ENCODE data around the gene ARID5B.
"Not testable (repeated sequence)": the region's sequence is repeated elsewhere in the genome, so short reads cannot be mapped to it uniquely, and the experiment has no call there.

The ARID5B gene

DNA sequence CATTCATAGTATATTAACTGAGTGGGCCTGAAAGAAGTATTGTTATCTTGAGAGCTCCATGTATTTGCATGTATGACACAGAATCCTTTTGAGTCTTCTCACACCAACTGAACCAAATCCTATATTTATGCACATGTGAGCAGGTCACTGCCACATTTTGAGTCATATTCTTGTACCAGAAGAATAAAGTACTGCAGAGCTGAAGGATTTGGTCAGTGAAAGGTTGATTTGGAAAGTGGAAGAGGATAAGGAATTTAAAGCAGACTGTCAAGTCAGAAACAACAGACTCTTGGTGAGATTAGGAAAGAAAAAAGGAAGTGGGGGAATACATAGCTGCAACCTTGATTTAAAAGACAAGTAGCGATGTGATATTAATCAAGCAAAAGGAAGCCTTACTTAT lies 121.8 kb downstream of the ARID5B start:
- no peak for DNase-seq
- no peak for TF ChIP-seq POLR2A (IDR thresholded peaks at IDR 0.05; ENCODE audit: low read length)
- TF ChIP-seq GATA1 (IDR thresholded peaks at IDR 0.05; ENCODE audit: low read depth, low read length): no peak

- DNase-seq: no peak
- no peak for TF ChIP-seq POLR2A (IDR thresholded peaks at IDR 0.05; ENCODE audit: low read length)
- no peak for TF ChIP-seq GATA1 (IDR thresholded peaks at IDR 0.05; ENCODE audit: low read depth, low read length)
Observed at GRCh38 chr10:62024026-62024701, 122.7 kb downstream of the ARID5B start.

- no peak for DNase-seq
- TF ChIP-seq POLR2A (IDR thresholded peaks at IDR 0.05; ENCODE audit: low read length): no peak
- TF ChIP-seq GATA1 (IDR thresholded peaks at IDR 0.05; ENCODE audit: low read depth, low read length): no peak
Observed at GRCh38 chr10:62025134-62025794, 123.8 kb downstream of the ARID5B start.

GRCh38 chr10:62025901-62026879 lies 124.7 kb downstream of the ARID5B start:
- TF ChIP-seq POLR2A (IDR thresholded peaks at IDR 0.05; ENCODE audit: low read length) (no peak), GATA1 (IDR thresholded peaks at IDR 0.05; ENCODE audit: low read depth, low read length) (no peak)
- no peak for DNase-seq

DNA sequence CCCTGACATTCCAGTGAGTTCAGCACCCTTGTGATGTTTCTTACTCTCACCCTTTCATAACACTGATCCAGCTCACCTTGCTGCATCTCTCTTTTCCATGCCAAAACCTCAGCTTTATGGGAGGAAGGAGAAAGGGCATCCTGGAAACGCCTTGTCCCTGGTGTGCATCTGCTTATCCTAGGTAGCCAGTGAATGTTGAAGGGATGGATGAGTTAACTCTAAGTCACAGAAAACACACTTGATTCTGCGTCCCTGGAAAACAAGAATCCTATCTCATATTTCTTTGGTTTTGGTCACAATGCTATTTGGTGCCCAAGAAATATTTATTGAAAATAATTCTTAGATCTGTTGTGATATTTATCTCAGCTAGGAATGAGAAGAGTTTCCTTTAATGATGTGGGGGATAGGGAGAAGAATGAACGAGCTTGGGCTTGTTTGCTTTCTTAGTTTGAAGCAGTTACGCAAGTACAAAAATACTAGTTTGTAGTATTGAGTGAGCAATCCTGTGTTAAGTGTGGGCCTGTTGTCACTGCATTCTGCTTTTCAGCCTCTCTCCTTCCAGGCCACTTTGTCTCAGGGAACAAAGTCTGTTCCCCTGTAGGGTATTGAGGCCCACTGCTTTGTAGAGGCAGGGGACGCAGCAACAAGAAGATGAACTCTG lies 126.5 kb downstream of the ARID5B start:
- no peak for DNase-seq
- TF ChIP-seq POLR2A (IDR thresholded peaks at IDR 0.05; ENCODE audit: low read length): no peak
- no peak for TF ChIP-seq GATA1 (IDR thresholded peaks at IDR 0.05; ENCODE audit: low read depth, low read length)

DNA sequence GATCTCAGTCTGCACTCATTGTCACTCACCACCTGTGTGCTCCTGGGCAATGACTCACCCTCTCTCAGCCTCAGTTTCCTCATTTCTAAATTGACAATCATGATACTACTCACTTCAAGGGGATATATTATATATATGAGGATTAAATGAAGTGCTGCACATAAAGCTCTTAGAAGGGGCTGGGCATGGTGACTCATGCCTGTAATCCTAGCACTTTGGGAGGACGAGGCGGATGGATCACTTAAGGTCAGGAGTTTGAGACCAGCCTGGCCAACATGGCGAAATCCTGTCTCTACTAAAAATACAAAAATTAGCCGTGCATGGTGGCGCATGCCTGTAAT lies 127.0 kb downstream of the ARID5B start:
- DNase-seq: not testable (repeated sequence)

- DNase-seq: no peak
Observed at GRCh38 chr10:62029401-62029800, 127.9 kb downstream of the ARID5B start.

DNA sequence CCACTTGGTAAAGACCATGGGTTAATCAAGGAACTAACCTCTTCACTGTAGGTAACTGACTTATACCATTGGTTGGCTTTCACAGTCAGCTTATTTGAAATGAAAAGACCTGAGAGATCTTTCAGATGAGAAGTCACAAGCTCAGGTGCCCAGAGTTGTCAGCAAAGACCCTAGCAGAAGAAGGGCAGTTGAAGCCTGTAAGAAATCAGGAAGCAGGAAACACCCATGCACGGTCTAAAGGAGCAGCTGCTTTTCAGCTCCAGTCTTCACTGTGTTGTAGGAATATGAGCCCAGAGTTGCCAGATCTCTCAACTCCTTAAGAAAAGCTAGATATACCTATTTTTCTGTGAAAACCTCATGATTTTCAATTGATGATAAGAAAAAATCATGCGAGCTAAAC lies 130.0 kb downstream of the ARID5B start:
- no peak for TF ChIP-seq POLR2A (IDR thresholded peaks at IDR 0.05; ENCODE audit: low read length)
- no peak for TF ChIP-seq GATA1 (IDR thresholded peaks at IDR 0.05; ENCODE audit: low read depth, low read length)
- DNase-seq: no peak

More at GRCh38 chr10:62029401-62029800, 127.9 kb downstream of the ARID5B start:
- TF ChIP-seq POLR2A (IDR thresholded peaks at IDR 0.05; ENCODE audit: low read length) (no peak), GATA1 (IDR thresholded peaks at IDR 0.05; ENCODE audit: low read depth, low read length) (no peak)

DNA sequence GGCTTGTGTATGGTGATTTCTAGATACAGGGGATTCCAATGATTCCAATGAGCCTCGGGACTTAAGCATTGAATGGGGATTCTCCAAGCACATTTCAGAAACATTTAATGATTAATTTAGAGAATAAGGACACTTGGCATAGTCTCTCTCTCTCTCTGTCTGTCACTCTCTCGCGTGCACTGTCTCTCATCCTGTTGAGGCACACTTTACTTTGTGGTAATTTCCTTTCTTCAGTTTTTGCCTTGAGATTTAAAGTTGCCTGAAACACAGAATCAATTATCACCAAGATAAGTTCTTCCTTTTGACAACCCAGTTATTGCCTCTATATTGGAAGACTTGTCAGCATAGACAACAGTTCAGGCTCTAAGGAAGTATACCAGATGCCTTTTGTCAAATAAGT lies 131.6 kb downstream of the ARID5B start:
- DNase-seq: no peak
- TF ChIP-seq POLR2A (IDR thresholded peaks at IDR 0.05; ENCODE audit: low read length): no peak
- TF ChIP-seq GATA1 (IDR thresholded peaks at IDR 0.05; ENCODE audit: low read depth, low read length): no peak

- no peak for TF ChIP-seq POLR2A (IDR thresholded peaks at IDR 0.05; ENCODE audit: low read length)
- no peak for TF ChIP-seq GATA1 (IDR thresholded peaks at IDR 0.05; ENCODE audit: low read depth, low read length)
- DNase-seq: no peak
Observed at GRCh38 chr10:62034096-62034640, 132.7 kb downstream of the ARID5B start.

- TF ChIP-seq GATA1 (IDR thresholded peaks at IDR 0.05; ENCODE audit: low read depth, low read length): no peak
- no peak for TF ChIP-seq POLR2A (IDR thresholded peaks at IDR 0.05; ENCODE audit: low read length)
- DNase-seq: no peak
Observed at GRCh38 chr10:62036186-62037081, 134.9 kb downstream of the ARID5B start.

GRCh38 chr10:62037166-62037831 lies 135.8 kb downstream of the ARID5B start:
- DNase-seq: no peak
- TF ChIP-seq GATA1 (IDR thresholded peaks at IDR 0.05; ENCODE audit: low read depth, low read length) (no peak), POLR2A (IDR thresholded peaks at IDR 0.05; ENCODE audit: low read length) (no peak)
